ENCODE data around the gene OPHN1.
"Not testable (repeated sequence)": the region's sequence is repeated elsewhere in the genome, so short reads cannot be mapped to it uniquely, and the experiment has no call there.

Gene OPHN1

DNA sequence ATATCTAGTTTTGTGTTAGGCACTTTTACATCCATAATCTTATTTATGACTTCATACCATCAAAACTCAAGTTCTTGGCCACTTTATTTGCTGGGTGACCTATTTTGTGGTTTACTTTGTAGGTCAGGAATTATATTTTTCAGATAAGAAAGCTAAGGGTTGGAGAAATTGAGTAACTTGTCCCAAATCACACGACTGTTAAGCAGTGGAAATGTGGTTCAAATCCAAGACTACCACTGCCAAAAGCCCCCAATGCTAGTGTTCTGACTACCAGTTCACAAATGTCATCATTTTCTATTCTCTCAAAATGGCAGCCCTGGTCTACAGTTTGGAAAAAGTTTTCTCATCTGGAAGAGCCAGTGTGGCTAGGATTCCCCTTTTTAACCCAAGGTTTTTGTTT, 74.6 kb downstream of the OPHN1 start:
- Histone ChIP-seq H3K4me3 (ENCODE audit: low read length) (no peak overlapping the region), H3K9ac (ENCODE audit: low read length) (no peak overlapping the region), H3K27ac (ENCODE audit: low read length) (no peak overlapping the region), H3K9me3 (ENCODE audit: control insufficient read depth, low read depth, low read length) (peaks cover 9% of the 10 kb centered on the region), H3K4me1 (ENCODE audit: control insufficient read depth, low read depth, low read length) (no peaks in the 10 kb centered on the region), H3K27me3 (ENCODE audit: control insufficient read depth, insufficient read depth, low read length) (no peaks in the 10 kb centered on the region), H3K36me3 (ENCODE audit: control insufficient read depth, low read depth, low read length) (no peaks in the 10 kb centered on the region)

DNA sequence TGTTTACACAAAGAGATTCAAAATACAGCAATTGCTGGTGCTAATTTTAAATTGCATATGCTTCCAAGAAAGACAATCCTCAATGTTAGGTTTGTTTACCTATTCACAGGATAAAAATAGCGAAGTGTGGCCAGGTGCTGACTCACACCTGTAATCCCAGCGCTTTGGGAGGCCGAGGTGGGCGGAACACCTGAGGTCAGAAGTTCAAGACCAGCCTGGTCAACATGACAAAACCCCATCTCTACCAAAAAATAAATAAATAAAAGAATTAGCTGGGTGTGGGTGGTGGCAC, 77.7 kb downstream of the OPHN1 start:
- no peaks in the 10 kb centered on the region for H3K36me3 ChIP-seq (ENCODE audit: control insufficient read depth, low read depth, low read length)
- no peak overlapping the region for H3K27ac ChIP-seq (ENCODE audit: low read length)
- peaks cover 11% of the 10 kb centered on the region for H3K9me3 ChIP-seq (ENCODE audit: control insufficient read depth, low read depth, low read length)
- H3K27me3 ChIP-seq (ENCODE audit: control insufficient read depth, insufficient read depth, low read length) = no peaks in the 10 kb centered on the region
- no peaks in the 10 kb centered on the region for H3K4me1 ChIP-seq (ENCODE audit: control insufficient read depth, low read depth, low read length)
- no peak overlapping the region for H3K4me3 ChIP-seq (ENCODE audit: low read length)
- no peak overlapping the region for H3K9ac ChIP-seq (ENCODE audit: low read length)

DNA sequence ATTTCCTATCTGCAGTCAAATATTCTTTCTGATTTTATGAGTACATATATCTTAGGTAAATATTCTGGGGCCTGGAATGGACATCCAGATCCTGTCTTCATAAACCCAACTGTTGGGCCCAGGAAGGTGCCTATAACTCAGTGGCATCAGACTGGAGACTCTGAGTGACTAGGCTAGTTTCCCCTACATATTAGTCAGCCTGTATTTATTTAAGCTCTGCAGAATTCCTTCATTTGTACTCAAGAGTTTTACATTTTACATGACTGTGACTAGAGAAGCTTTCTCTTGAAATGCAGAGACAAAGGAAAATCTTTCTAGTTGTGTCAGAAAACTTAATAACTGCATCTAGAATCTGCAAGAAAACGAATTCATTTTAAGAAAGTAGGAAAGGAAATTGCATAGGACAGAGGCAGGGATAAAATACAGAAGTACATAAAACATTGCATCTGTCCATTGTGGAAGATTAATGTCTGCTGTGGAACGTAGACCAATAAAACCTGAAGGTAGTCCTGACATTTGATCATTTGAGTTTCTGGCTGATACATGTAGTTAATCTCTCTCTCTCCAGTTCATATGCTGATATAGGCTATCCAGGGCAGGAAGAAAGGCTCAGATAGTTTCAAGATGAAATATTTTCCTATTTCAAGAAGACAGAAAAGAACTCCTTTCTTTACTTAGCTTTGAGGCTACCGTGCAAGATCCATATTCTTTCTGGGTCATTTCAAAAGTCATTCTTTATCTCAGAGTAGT, 78.2 kb downstream of the OPHN1 start:
- Histone ChIP-seq H3K9me3 (ENCODE audit: control insufficient read depth, low read depth, low read length) (peaks cover 11% of the 10 kb centered on the region), H3K36me3 (ENCODE audit: control insufficient read depth, low read depth, low read length) (no peaks in the 10 kb centered on the region), H3K4me3 (ENCODE audit: low read length) (no peak overlapping the region), H3K27me3 (ENCODE audit: control insufficient read depth, insufficient read depth, low read length) (no peaks in the 10 kb centered on the region), H3K4me1 (ENCODE audit: control insufficient read depth, low read depth, low read length) (no peaks in the 10 kb centered on the region), H3K9ac (ENCODE audit: low read length) (no peak overlapping the region), H3K27ac (ENCODE audit: low read length) (no peak overlapping the region)

DNA sequence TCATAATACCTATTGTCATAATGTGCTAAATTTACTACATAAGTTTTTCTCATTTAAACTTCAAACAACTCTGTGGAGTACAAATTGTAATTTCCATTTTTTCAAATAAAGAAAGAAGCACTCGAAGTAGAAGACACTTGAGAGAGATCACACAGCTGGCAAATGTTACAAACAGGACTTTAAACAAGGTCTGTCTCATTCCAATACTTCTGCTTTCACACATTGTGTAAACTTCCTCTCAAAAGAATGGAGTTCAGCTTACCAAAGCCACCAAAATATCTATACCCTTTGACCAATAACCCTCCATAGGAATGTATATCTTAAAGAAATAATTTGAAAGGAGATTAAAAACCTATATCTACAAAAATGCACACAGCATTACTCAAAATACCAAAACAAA, 88.3 kb downstream of the OPHN1 start:
- H3K27ac ChIP-seq (ENCODE audit: low read length) = no peak overlapping the region
- no peaks in the 10 kb centered on the region for H3K4me1 ChIP-seq (ENCODE audit: control insufficient read depth, low read depth, low read length)
- H3K27me3 ChIP-seq (ENCODE audit: control insufficient read depth, insufficient read depth, low read length) = no peaks in the 10 kb centered on the region
- H3K4me3 ChIP-seq (ENCODE audit: low read length) = no peak overlapping the region
- H3K9ac ChIP-seq (ENCODE audit: low read length) = no peak overlapping the region
- peaks cover 14% of the 10 kb centered on the region for H3K9me3 ChIP-seq (ENCODE audit: control insufficient read depth, low read depth, low read length)
- no peaks in the 10 kb centered on the region for H3K36me3 ChIP-seq (ENCODE audit: control insufficient read depth, low read depth, low read length)

DNA sequence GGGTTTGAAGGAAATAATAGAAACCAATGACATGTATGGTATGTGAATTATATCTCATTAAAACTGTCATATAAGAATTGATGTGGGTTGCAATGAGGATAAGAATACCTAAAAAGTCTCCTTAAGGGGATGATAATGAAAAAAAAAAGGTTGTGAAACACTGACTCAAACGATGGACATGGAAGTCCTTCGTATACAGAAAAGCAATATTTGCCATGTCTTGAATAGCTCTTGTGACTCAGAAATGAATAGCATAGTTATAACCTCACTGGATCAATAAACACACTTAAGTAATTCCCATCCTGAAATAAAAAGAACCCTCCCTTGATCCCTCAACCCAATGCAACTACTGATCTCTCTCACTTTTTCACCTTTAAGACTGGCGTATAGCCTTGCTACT, 89.7 kb downstream of the OPHN1 start:
- no peak overlapping the region for H3K27ac ChIP-seq (ENCODE audit: low read length)
- H3K36me3 ChIP-seq (ENCODE audit: control insufficient read depth, low read depth, low read length) = no peaks in the 10 kb centered on the region
- H3K27me3 ChIP-seq (ENCODE audit: control insufficient read depth, insufficient read depth, low read length) = no peaks in the 10 kb centered on the region
- peaks cover 12% of the 10 kb centered on the region for H3K9me3 ChIP-seq (ENCODE audit: control insufficient read depth, low read depth, low read length)
- no peak overlapping the region for H3K4me3 ChIP-seq (ENCODE audit: low read length)
- H3K9ac ChIP-seq (ENCODE audit: low read length) = no peak overlapping the region
- H3K4me1 ChIP-seq (ENCODE audit: control insufficient read depth, low read depth, low read length) = no peaks in the 10 kb centered on the region

DNA sequence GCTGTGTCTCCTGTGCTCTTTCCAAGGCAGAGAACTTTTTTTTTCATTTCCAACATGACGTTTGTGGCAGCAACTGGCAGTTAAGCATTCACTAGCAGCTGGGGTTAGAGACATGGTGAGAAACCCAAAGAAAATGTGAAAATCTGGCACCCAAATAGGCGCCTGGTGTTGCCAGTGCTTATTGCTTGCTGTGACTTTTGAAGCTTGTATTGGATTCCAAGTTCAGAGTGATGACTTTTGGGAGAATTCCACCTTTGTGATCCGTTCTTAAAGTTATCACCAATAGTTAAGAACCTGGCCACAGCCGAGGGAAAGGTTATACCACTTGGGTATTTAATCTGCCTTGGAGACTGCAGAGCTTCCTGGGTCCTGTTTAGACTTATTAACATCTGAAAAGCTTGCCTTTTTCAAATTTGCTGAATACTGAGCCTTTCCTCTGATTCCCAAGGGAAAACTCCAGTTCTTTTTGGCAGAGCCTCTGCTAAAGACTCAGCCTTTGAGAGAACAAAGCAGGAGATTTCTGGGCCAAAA, 101.0 kb downstream of the OPHN1 start:
- Histone ChIP-seq H3K9ac (ENCODE audit: low read length) (no peak overlapping the region), H3K4me1 (ENCODE audit: control insufficient read depth, low read depth, low read length) (no peaks in the 10 kb centered on the region), H3K36me3 (ENCODE audit: control insufficient read depth, low read depth, low read length) (no peaks in the 10 kb centered on the region), H3K4me3 (ENCODE audit: low read length) (no peak overlapping the region), H3K9me3 (ENCODE audit: control insufficient read depth, low read depth, low read length) (peaks cover 3% of the 10 kb centered on the region), H3K27me3 (ENCODE audit: control insufficient read depth, insufficient read depth, low read length) (no peaks in the 10 kb centered on the region), H3K27ac (ENCODE audit: low read length) (no peak overlapping the region)

DNA sequence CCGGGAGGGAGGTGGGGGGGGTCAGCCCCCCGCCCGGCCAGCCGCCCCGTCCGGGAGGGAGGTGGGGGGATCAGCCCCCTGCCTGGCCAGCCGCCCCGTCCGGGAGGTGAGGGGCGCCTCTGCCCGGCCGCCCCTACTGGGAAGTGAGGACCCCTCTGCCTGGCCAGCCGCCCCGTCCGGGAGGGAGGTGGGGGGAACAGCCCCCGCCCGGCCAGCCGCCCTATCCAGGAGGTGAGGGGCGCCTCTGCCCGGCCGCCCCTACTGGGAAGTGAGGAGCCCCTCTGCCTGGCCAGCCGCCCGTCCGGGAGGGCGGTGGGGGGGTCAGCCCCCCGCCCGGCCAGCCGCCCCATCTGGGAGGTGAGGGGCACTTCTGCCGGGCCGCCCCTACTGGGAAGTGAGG, 106.5 kb downstream of the OPHN1 start:
- H3K27ac ChIP-seq (ENCODE audit: low read length); H3K27me3 ChIP-seq (ENCODE audit: control insufficient read depth, insufficient read depth, low read length); H3K9ac ChIP-seq (ENCODE audit: low read length): not testable (repeated sequence)

DNA sequence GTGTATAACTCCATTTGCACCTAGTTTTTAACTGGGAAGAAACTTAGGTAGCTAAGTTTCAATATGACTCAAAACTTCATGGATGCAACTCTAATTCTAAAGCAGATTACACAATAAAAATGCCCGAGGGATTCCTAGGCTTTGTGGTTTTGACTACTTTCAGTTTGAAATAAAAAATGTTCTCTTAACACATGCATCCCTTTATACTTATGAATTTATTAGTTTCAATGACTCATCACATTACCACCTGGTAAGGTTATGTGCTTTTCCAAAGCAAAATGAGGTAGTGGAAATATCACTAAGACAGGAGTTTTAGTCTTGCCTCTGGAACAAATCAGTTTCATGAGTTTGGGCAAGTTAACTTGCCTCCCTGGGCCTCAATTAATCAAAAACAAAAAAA, 125.5 kb downstream of the OPHN1 start:
- H3K36me3 ChIP-seq (ENCODE audit: control insufficient read depth, low read depth, low read length) = no peaks in the 10 kb centered on the region
- H3K9ac ChIP-seq (ENCODE audit: low read length) = no peak overlapping the region
- H3K9me3 ChIP-seq (ENCODE audit: control insufficient read depth, low read depth, low read length) = peaks cover 16% of the 10 kb centered on the region
- H3K27ac ChIP-seq (ENCODE audit: low read length) = no peak overlapping the region
- H3K4me3 ChIP-seq (ENCODE audit: low read length) = no peak overlapping the region
- H3K27me3 ChIP-seq (ENCODE audit: control insufficient read depth, insufficient read depth, low read length) = no peaks in the 10 kb centered on the region
- no peaks in the 10 kb centered on the region for H3K4me1 ChIP-seq (ENCODE audit: control insufficient read depth, low read depth, low read length)

More for the DNA sequence above, 106.5 kb downstream of the OPHN1 start:
- not testable (repeated sequence) for H3K4me3 ChIP-seq (ENCODE audit: low read length); H3K4me1 ChIP-seq (ENCODE audit: control insufficient read depth, low read depth, low read length); H3K36me3 ChIP-seq (ENCODE audit: control insufficient read depth, low read depth, low read length)
- peaks cover 12% of the 10 kb centered on the region for H3K9me3 ChIP-seq (ENCODE audit: control insufficient read depth, low read depth, low read length)

DNA sequence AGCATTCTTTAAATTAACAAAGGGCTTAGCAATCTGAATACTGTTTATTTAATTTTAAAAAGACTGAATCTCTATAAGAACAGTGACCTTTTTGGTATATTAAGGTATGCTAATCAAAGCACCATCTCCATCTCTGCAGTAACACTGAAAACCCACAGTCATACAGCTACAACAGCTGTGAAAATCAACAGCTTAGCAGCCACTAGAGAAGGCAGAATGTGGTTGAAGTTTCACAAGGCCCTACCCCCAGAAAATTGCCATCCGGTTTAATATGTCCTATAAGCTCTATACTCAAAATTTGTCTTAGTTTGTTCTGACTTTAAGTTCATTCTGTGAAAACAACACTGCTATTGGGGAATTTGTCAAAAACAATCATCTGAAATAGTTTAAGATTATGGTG, 128.7 kb downstream of the OPHN1 start:
- H3K4me3 ChIP-seq (ENCODE audit: low read length) = no peak overlapping the region
- no peaks in the 10 kb centered on the region for H3K4me1 ChIP-seq (ENCODE audit: control insufficient read depth, low read depth, low read length)
- H3K27me3 ChIP-seq (ENCODE audit: control insufficient read depth, insufficient read depth, low read length) = no peaks in the 10 kb centered on the region
- peaks cover 11% of the 10 kb centered on the region for H3K9me3 ChIP-seq (ENCODE audit: control insufficient read depth, low read depth, low read length)
- H3K36me3 ChIP-seq (ENCODE audit: control insufficient read depth, low read depth, low read length) = no peaks in the 10 kb centered on the region
- no peak overlapping the region for H3K9ac ChIP-seq (ENCODE audit: low read length)
- H3K27ac ChIP-seq (ENCODE audit: low read length) = no peak overlapping the region

DNA sequence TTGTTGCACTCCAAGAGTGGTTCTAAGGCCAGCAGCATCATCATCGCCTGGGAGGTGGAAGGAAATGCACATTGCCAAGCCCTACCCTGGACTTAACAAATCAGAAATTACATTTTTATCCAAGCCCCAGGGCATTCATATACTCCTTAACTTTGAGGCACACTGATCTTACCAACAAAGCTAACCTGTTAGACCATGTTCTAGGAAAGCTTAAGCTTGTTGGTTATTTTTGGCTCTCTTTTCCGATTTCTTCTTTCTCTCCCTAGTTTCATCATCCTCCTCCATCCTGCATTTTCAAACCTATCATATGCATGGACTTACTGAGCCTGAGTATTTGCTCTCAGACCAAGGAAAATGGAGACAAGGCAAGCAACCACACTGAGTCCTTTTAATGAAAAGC, 133.4 kb downstream of the OPHN1 start:
- H3K27me3 ChIP-seq (ENCODE audit: control insufficient read depth, insufficient read depth, low read length) = no peaks in the 10 kb centered on the region
- no peak overlapping the region for H3K27ac ChIP-seq (ENCODE audit: low read length)
- no peaks in the 10 kb centered on the region for H3K4me1 ChIP-seq (ENCODE audit: control insufficient read depth, low read depth, low read length)
- no peak overlapping the region for H3K4me3 ChIP-seq (ENCODE audit: low read length)
- no peaks in the 10 kb centered on the region for H3K36me3 ChIP-seq (ENCODE audit: control insufficient read depth, low read depth, low read length)
- H3K9me3 ChIP-seq (ENCODE audit: control insufficient read depth, low read depth, low read length) = peaks cover 4% of the 10 kb centered on the region
- no peak overlapping the region for H3K9ac ChIP-seq (ENCODE audit: low read length)

DNA sequence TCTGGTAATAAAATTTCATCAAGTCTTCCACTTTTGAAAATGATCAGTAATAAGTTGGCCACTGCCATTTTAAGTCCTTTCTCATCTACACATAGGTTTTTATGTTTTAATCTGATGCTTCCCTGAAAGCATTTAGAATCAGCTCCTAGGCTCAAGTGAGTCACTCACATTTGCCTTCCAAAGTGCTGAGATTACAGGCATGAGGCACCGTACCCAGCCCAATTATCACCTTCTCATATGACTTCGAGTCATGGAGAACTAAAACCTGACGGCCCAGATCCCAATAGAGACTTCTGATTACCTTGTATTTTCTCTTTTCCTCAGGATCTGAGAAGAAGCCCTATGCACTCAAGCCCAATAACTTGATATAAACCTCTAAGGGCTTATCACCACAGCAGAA, 140.8 kb downstream of the OPHN1 start:
- Histone ChIP-seq H3K4me3 (ENCODE audit: low read length) (no peak overlapping the region), H3K9me3 (ENCODE audit: control insufficient read depth, low read depth, low read length) (peaks cover 11% of the 10 kb centered on the region), H3K27ac (ENCODE audit: low read length) (no peak overlapping the region), H3K9ac (ENCODE audit: low read length) (no peak overlapping the region), H3K4me1 (ENCODE audit: control insufficient read depth, low read depth, low read length) (no peaks in the 10 kb centered on the region), H3K36me3 (ENCODE audit: control insufficient read depth, low read depth, low read length) (no peaks in the 10 kb centered on the region), H3K27me3 (ENCODE audit: control insufficient read depth, insufficient read depth, low read length) (no peaks in the 10 kb centered on the region)

DNA sequence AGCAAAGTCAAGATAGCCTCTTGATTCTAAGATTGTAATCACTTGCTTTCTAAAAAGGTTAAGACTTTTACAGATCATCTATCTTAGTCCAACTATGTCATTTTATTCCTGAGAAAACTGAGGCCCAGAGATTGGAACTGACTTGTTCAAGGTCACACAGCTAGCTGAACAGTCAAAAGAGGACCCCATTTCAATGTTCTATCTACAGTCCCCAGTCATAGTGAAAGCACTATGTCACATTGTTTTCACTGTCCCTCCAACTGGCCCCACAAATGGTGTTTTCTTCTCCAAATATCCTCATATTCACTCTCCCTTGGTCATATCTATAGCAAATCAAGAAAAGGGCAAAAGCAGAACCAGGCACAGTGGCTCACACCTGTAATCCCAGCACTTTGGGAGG, 145.2 kb downstream of the OPHN1 start:
- Histone ChIP-seq H3K36me3 (ENCODE audit: control insufficient read depth, low read depth, low read length) (no peaks in the 10 kb centered on the region), H3K27ac (ENCODE audit: low read length) (no peak overlapping the region), H3K27me3 (ENCODE audit: control insufficient read depth, insufficient read depth, low read length) (no peaks in the 10 kb centered on the region), H3K9me3 (ENCODE audit: control insufficient read depth, low read depth, low read length) (peaks cover 20% of the 10 kb centered on the region), H3K4me3 (ENCODE audit: low read length) (no peak overlapping the region), H3K4me1 (ENCODE audit: control insufficient read depth, low read depth, low read length) (no peaks in the 10 kb centered on the region), H3K9ac (ENCODE audit: low read length) (no peak overlapping the region)

Data from iPS-18a (cell line).